GM18511 (cell line): Measurements from ENCODE around the gene ARFRP1.

Experiments used
- ATAC-seq: cut with Tn5 transposase; IDR thresholded peaks from one replicate; pipeline ENCODE4 v1.9.1; 2021; ENCODE audit warnings: mild to moderate bottlenecking, moderate library complexity; ENCODE audit not compliant: unreplicated experiment

The ARFRP1 gene

GRCh38 chr20:63693083-63693732, 14.6 kb downstream of the ARFRP1 start:
- ATAC-seq, result no peak

GRCh38 chr20:63692436-63693082, 15.2 kb downstream of the ARFRP1 start:
- no peak for ATAC-seq

- no peak for ATAC-seq
Measured at GRCh38 chr20:63691711-63692435, 15.9 kb downstream of the ARFRP1 start.

- ATAC-seq, result no peak
Measured at GRCh38 chr20:63690898-63691710, 16.7 kb downstream of the ARFRP1 start.

- no peak for ATAC-seq
Measured at GRCh38 chr20:63690003-63690897, 17.5 kb downstream of the ARFRP1 start.

GRCh38 chr20:63689046-63690002, 18.5 kb downstream of the ARFRP1 start:
- no peak for ATAC-seq

- no peak for ATAC-seq
Measured at GRCh38 chr20:63688228-63689045, 19.3 kb downstream of the ARFRP1 start.

GRCh38 chr20:63687419-63688178, 20.2 kb downstream of the ARFRP1 start:
- no peak for ATAC-seq

GRCh38 chr20:63686492-63687321, 21.1 kb downstream of the ARFRP1 start:
- ATAC-seq, result no peak

- ATAC-seq, result no peak
Measured at GRCh38 chr20:63686094-63686491, 21.7 kb downstream of the ARFRP1 start.

- no peak for ATAC-seq
Measured at GRCh38 chr20:63685269-63686026, 22.3 kb downstream of the ARFRP1 start.

GRCh38 chr20:63682384-63683139, 25.2 kb downstream of the ARFRP1 start:
- ATAC-seq, result no peak

- ATAC-seq, result no peak
Measured at GRCh38 chr20:63681609-63682142, 26.1 kb downstream of the ARFRP1 start.

- ATAC-seq, result no peak
Measured at GRCh38 chr20:63680857-63681608, 26.7 kb downstream of the ARFRP1 start.
